ENCODE data around the gene ASPHD2.

ASPHD2 gene

GRCh38 chr22:26450453-26451185, 21.6 kb downstream of the ASPHD2 start:
- Histone ChIP-seq H3K36me3 (peaks cover 32 to 51% (median 49%) of the 10 kb centered on the region in 3 donors), H3K27me3 (no peaks in the 10 kb centered on the region), H3K4me1 (no peaks in the 10 kb centered on the region), H3K9me3 (no peaks in the 10 kb centered on the region), H3K27ac (no peak overlapping the region), H3K4me3 (no peak overlapping the region)
- TF ChIP-seq CTCF (IDR thresholded peaks at IDR 0.05) = no peak
- intact Hi-C loops (cut with DNase I; ENCODE audit: low total_unique reads) = no loop called here
- DNase-seq = peak in 1 of 2 donors; percentile 10

DNA sequence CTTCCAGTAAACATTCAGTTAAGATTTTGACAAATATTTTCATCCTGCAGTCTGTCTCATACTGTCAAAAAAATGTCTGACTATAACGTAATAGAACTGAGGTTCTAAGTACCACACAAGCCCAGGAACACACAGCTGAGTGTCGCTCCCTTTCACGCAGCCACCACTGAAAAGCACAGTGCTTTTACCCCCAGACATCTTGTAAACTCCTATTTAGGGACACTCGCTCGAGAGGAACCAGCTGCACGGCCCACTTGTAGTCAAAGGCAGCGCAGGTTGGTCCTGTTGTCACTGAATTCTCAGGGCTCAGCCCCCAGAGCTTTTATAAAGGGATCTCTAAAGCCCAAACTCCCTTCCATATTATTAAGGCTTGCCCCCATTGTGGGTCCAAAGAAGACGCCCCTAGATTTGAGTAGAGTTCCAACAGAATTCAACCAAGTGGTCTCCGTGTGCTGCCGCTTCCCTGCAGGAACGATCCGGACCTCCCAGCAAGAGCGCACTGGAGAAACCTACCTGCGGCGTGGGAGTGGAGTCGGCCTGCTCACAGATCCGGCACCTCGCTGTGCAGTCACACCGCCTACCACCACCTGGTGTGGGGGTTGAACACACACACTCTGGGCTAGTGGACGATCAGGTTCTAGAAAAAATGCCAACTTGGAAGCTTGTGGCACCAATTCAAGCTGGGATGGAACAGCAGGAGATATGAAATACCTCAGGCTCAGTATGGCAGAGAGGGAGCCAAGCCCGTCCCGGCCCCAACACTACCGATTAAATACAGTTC, 23.4 kb downstream of the ASPHD2 start:
- no peaks in the 10 kb centered on the region for H3K9me3 ChIP-seq
- peaks cover 36 to 68% (median 67%) of the 10 kb centered on the region in 3 donors for H3K36me3 ChIP-seq
- H3K4me1 ChIP-seq = no peaks in the 10 kb centered on the region
- no peaks in the 10 kb centered on the region for H3K27me3 ChIP-seq
- H3K4me3 ChIP-seq = no peak overlapping the region
- H3K27ac ChIP-seq = no peak overlapping the region
- peak in 1 of 2 donors; percentile 51 for DNase-seq
- intact Hi-C loops (cut with DNase I; ENCODE audit: low total_unique reads) = no loop called here
- no peak for TF ChIP-seq CTCF (IDR thresholded peaks at IDR 0.05)

- intact Hi-C loops (cut with DNase I; ENCODE audit: low total_unique reads) = no loop called here
- peak in 1 of 2 donors; percentile 17 for DNase-seq
- H3K9me3 ChIP-seq = no peaks in the 10 kb centered on the region
- H3K27ac ChIP-seq = no peak overlapping the region
- H3K4me3 ChIP-seq = no peak overlapping the region
- no peaks in the 10 kb centered on the region for H3K27me3 ChIP-seq
- no peaks in the 10 kb centered on the region for H3K4me1 ChIP-seq
- peaks cover 44 to 76% (median 75%) of the 10 kb centered on the region in 3 donors for H3K36me3 ChIP-seq
- TF ChIP-seq CTCF (IDR thresholded peaks at IDR 0.05) = no peak
Observed at GRCh38 chr22:26453216-26453615, 24.2 kb downstream of the ASPHD2 start.

DNA sequence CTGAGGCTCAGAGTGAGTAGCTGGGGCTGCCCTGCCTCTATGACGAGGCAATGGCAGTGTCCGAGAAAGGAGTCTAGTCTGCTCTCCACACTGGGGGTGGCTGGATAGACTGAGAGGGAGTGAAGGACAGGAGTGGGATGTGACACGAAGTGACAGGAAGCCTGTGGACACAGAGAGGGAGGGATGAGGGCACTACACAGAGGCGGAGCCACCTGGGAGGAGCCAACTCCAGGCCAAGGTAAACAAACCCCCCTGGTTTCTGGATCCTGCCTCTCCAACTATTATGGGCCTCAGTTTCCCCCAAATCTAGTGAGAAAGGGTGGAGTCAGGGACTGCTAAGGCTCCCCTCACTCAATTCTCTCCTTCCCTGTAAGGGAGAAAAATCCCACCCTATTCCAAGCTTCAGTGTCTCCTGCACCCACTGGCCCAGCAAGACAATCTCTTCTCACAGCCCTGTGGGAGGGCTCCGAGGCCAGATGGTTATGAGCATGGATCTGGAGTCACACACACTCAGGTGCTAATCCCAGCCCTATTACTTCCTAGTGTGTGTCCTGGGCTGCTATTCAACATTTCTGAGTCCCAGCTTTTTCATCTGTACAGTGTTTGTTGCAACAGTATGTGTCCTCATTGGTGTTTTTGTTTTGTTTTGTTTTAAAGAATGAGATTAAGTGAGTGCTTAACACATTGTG, 24.9 kb downstream of the ASPHD2 start:
- no peak overlapping the region for H3K4me3 ChIP-seq
- intact Hi-C loops (cut with DNase I; ENCODE audit: low total_unique reads) = no loop called here
- H3K4me1 ChIP-seq = no peaks in the 10 kb centered on the region
- H3K36me3 ChIP-seq = peaks cover 50 to 83% (median 80%) of the 10 kb centered on the region in 3 donors
- no peak overlapping the region for H3K27ac ChIP-seq
- H3K9me3 ChIP-seq = no peaks in the 10 kb centered on the region
- no peak for TF ChIP-seq CTCF (IDR thresholded peaks at IDR 0.05)
- peak in 1 of 2 donors; percentile 21 for DNase-seq
- H3K27me3 ChIP-seq = no peaks in the 10 kb centered on the region

- Histone ChIP-seq H3K4me3 (no peak overlapping the region), H3K27me3 (no peaks in the 10 kb centered on the region), H3K9me3 (no peaks in the 10 kb centered on the region), H3K27ac (no peak overlapping the region), H3K36me3 (peaks cover 44 to 86% (median 75%) of the 10 kb centered on the region in 3 donors), H3K4me1 (no peaks in the 10 kb centered on the region)
- no peak for TF ChIP-seq CTCF (IDR thresholded peaks at IDR 0.05)
- peak in 1 of 2 donors; percentile 46 for DNase-seq
- intact Hi-C loops (cut with DNase I; ENCODE audit: low total_unique reads) = no loop called here
Observed at GRCh38 chr22:26457661-26458272, 28.7 kb downstream of the ASPHD2 start.
